PFSK-1 (cell line): Measurements from ENCODE around the gene ACP5.

ENCODE experiments used
- FOXP2 ChIP-seq: optimal IDR thresholded peaks from 2 replicates; pipeline ENCODE3; 2011; ENCODE audit warnings: borderline replicate concordance, control low read depth, inconsistent platforms; ENCODE audit not compliant: insufficient read depth; ENCODE audit errors: extremely low read length, extremely low read depth
- POLR2AphosphoS5 ChIP-seq: IDR thresholded peaks from 2 replicates; pipeline ENCODE4 v1.6.1; 2012; ENCODE audit warnings: low read depth, mild to moderate bottlenecking, control low read depth, low read length, moderate library complexity
- SIN3A ChIP-seq: IDR thresholded peaks from 2 replicates; pipeline ENCODE4 v1.6.1; 2012; ENCODE audit warnings: mild to moderate bottlenecking, low read length, moderate library complexity, borderline replicate concordance; ENCODE audit not compliant: insufficient read depth
- TAF1 ChIP-seq: IDR thresholded peaks from 2 replicates; pipeline ENCODE4 v1.6.1; 2012; ENCODE audit warnings: low read length, control low read depth, borderline replicate concordance; ENCODE audit not compliant: insufficient read depth
- TF ChIP-seq, protein P1 (sequence below), 2 experiments: IDR thresholded peaks; 2 replicates each; pipeline versions ENCODE4 v1.6.1 to v1.8.0; 2011 to 2012; ENCODE audit warnings: low read depth in 2 of 2, low read length in 2 of 2, control low read depth in 1 of 2, inconsistent platforms in 1 of 2, mild to moderate bottlenecking in 1 of 2, moderate library complexity in 1 of 2; ENCODE audit not compliant: insufficient read depth in 1 of 2

DNA sequence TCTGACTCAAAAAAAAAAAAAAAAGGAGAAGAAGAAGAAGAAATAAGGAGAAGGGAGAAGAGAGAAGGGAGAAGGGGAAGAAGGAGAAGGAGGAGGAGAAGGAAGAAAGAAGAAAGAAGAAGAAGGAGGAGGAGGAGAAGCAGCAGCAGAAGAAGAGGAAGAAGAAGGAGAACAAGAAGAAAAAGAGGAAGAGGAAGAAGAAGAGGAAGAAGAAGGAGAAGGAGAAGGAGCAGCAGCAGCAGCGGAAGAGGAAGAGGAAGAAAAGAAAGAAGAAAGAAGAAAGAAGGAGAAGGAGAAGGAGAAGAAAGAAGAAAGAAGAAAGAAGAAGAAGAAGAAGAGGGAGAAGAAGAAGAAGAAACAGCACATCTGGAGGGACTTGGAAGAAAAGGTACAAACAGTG lies 42.9 kb downstream of the ACP5 start:
- no peak for TF ChIP-seq POLR2AphosphoS5
- TF ChIP-seq, protein P1, sequence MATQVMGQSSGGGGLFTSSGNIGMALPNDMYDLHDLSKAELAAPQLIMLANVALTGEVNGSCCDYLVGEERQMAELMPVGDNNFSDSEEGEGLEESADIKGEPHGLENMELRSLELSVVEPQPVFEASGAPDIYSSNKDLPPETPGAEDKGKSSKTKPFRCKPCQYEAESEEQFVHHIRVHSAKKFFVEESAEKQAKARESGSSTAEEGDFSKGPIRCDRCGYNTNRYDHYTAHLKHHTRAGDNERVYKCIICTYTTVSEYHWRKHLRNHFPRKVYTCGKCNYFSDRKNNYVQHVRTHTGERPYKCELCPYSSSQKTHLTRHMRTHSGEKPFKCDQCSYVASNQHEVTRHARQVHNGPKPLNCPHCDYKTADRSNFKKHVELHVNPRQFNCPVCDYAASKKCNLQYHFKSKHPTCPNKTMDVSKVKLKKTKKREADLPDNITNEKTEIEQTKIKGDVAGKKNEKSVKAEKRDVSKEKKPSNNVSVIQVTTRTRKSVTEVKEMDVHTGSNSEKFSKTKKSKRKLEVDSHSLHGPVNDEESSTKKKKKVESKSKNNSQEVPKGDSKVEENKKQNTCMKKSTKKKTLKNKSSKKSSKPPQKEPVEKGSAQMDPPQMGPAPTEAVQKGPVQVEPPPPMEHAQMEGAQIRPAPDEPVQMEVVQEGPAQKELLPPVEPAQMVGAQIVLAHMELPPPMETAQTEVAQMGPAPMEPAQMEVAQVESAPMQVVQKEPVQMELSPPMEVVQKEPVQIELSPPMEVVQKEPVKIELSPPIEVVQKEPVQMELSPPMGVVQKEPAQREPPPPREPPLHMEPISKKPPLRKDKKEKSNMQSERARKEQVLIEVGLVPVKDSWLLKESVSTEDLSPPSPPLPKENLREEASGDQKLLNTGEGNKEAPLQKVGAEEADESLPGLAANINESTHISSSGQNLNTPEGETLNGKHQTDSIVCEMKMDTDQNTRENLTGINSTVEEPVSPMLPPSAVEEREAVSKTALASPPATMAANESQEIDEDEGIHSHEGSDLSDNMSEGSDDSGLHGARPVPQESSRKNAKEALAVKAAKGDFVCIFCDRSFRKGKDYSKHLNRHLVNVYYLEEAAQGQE (IDR thresholded peaks at IDR 0.05; ENCODE audit: insufficient read depth in 1 of 2, low read depth in 2 of 2, low read length in 2 of 2), result no peak
- TF ChIP-seq TAF1, result no peak
- no peak for TF ChIP-seq SIN3A
- TF ChIP-seq FOXP2, result no peak
